HEK293 (cell line): Measurements from ENCODE around the gene TMEM184B.

ENCODE experiments used
- CTCF ChIP-seq: fragments of 450-650 bp; formaldehyde crosslinking; IDR thresholded peaks from 2 replicates; pipeline ENCODE4 v1.5.1; 2016; ENCODE audit warnings: missing biosample characterization, missing genetic modification characterization
- GLI4 ChIP-seq: fragments of 450-650 bp; formaldehyde crosslinking; IDR thresholded peaks from 2 replicates; pipeline ENCODE4 v1.5.1; 2016; ENCODE audit warnings: missing biosample characterization, missing genetic modification characterization
- HIC1 ChIP-seq: fragments of 450-650 bp; formaldehyde crosslinking; IDR thresholded peaks from 2 replicates; pipeline ENCODE4 v1.5.1; 2016; ENCODE audit warnings: missing biosample characterization, missing genetic modification characterization
- KLF16 ChIP-seq: fragments of 450-650 bp; formaldehyde crosslinking; IDR thresholded peaks from 2 replicates; pipeline ENCODE4 v1.5.1; 2017; ENCODE audit warnings: missing biosample characterization, missing genetic modification characterization
- OVOL3 ChIP-seq: fragments of 450-650 bp; formaldehyde crosslinking; IDR thresholded peaks from 2 replicates; pipeline ENCODE4 v1.5.1; 2016; ENCODE audit warnings: missing biosample characterization, missing genetic modification characterization
- PRDM1 ChIP-seq: fragments of 450-650 bp; formaldehyde crosslinking; IDR thresholded peaks from 2 replicates; pipeline ENCODE4; 2016; ENCODE audit warnings: missing biosample characterization, missing genetic modification characterization
- ZNF274 ChIP-seq, 2 experiments: fragments of 200-500 bp in 1 of 2; fragments of 450-650 bp in 1 of 2; sonication (Bioruptor generic) in 1 of 2; formaldehyde crosslinking in 1 of 2; IDR thresholded peaks; 2 replicates each; pipeline versions ENCODE4 v1.5.1 to v1.6.1; 2014 to 2016; ENCODE audit warnings: borderline replicate concordance in 1 of 2, inconsistent platforms in 1 of 2, low read length in 1 of 2, missing biosample characterization in 1 of 2, missing genetic modification characterization in 1 of 2
- ZNF416 ChIP-seq: fragments of 450-650 bp; formaldehyde crosslinking; IDR thresholded peaks from 2 replicates; pipeline ENCODE4 v1.5.1; 2016; ENCODE audit warnings: missing biosample characterization, missing genetic modification characterization
- ZNF423 ChIP-seq: fragments of 450-650 bp; formaldehyde crosslinking; IDR thresholded peaks from 2 replicates; pipeline ENCODE4 v1.5.1; 2016; ENCODE audit warnings: missing biosample characterization, missing genetic modification characterization
- ZNF561 ChIP-seq: fragments of 450-650 bp; IDR thresholded peaks from 2 replicates; pipeline ENCODE4 v1.5.1; 2018; ENCODE audit warnings: missing biosample characterization, missing genetic modification characterization, borderline replicate concordance
- ZNF610 ChIP-seq: fragments of 450-650 bp; formaldehyde crosslinking; IDR thresholded peaks from 2 replicates; pipeline ENCODE4 v1.5.1; 2016; ENCODE audit warnings: missing biosample characterization, missing genetic modification characterization, borderline replicate concordance

DNA sequence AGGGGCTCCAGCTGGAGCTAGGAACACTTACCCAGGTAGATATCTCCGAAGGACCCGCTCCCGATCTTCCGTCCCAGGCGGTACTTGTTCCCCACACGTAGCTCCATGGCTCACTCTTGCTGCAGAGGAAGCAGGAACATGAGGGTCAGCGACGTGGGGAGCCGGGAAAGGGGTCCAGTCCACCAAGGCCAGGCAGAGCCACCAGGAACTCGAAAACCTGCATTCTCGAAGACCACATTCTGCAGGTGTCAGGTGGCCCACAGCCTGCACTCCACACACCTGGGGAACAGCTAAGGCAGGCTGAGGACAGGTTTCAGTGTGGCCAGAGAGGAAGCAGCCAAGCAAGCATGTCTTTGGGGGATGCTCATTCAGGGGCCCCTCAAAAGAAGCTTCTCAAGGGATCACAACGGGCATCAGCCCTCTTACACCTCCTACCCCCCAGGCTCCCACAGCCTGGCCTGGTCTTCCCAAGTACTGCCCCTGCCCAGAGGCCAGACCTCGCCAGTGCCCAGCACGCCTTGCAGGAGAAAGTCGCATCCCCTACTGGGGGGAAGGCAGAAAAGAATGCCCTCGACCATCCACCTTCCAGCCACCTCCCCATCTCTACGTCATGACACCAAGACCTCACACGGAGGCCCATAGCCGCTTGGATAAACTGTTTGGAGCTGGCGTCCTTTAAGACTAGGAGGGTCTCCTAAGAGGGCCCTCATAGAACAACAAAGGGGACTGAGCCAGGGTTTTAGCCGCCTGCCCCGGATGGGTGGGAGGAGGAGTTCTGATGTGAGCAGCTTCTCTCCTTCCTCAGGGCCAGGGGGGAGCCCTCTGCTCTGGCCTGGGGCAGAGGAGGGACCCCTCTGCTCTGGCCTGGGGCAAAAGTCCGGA is 41.5 kb upstream of the TMEM184B start:
- TF ChIP-seq ZNF274 (IDR thresholded peaks at IDR 0.05; ENCODE audit: low read length), result no peak
- no peak for TF ChIP-seq ZNF274 (tag by site-specific recombination; IDR thresholded peaks at IDR 0.05; ENCODE audit: borderline replicate concordance)
- no peak for TF ChIP-seq CTCF (tag by site-specific recombination)
- TF ChIP-seq PRDM1 (tag by site-specific recombination), result no peak
- TF ChIP-seq OVOL3, result no peak
- no peak for TF ChIP-seq ZNF416 (tag by site-specific recombination)
- no peak for TF ChIP-seq KLF16 (tag by site-specific recombination)
- TF ChIP-seq HIC1, result no peak
- no peak for TF ChIP-seq ZNF423
- no peak for TF ChIP-seq ZNF561
- TF ChIP-seq GLI4, result no peak
- TF ChIP-seq ZNF610 (tag by site-specific recombination), result no peak
